GM12878 (cell line): ENCODE results near the gene LDLRAD3.

Source experiments
- EZH2 ChIP-seq: IDR thresholded peaks from 2 replicates; pipeline ENCODE4 v1.6.1; 2012; ENCODE audit warnings: low read depth, mild to moderate bottlenecking, control low read depth, inconsistent platforms, low read length, borderline replicate concordance; ENCODE audit not compliant: control insufficient read depth
- POLR2A ChIP-seq: IDR thresholded peaks from 2 replicates; pipeline ENCODE4 v1.6.1; 2011; ENCODE audit warnings: low read depth, mild to moderate bottlenecking, low read length
- POLR2AphosphoS5 ChIP-seq: IDR thresholded peaks from 2 replicates; pipeline ENCODE4 v1.6.1; 2011; ENCODE audit warnings: mild to moderate bottlenecking, low read length, inconsistent platforms
- RELA ChIP-seq: fragments of 450-650 bp; IDR thresholded peaks from 2 replicates; pipeline ENCODE4 v1.8.0; 2014; ENCODE audit warnings: borderline replicate concordance; ENCODE audit not compliant: partially characterized antibody

DNA sequence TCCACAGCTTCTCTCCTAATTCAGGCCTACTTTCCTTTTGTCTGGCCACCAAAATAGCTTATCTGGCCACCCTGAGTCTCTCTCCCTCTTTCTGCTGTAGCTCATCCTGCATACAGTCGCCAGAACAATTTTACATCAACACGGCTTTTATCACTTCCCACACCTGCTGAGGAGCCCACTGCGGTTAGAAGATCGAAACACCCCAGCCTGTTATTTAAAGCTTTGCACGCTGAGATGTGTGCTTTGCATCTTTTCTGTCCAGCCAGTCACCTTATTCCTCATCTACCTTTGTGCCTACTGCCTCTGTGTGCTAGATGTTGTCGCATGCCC lies 249.4 kb downstream of the LDLRAD3 start:
- TF ChIP-seq POLR2A (no peak), POLR2AphosphoS5 (no peak), EZH2 (no peak), RELA (no peak)
